Bronchial smooth muscle cell (primary cell): ENCODE data around the gene DYNAP. TPM values are rescaled to one million over a fixed set of nuclear protein-coding genes. Genes with fewer than 3 reads are reported as not detected.

Experiments used
- total RNA-seq: library from RNA; depleted of rRNA; stranded (reverse); fragments of >200 nt; gene quantifications from 2 replicates; pipeline ENCODE4 v1.2.1, GENCODE V29; 2014

The DYNAP gene, protein sequence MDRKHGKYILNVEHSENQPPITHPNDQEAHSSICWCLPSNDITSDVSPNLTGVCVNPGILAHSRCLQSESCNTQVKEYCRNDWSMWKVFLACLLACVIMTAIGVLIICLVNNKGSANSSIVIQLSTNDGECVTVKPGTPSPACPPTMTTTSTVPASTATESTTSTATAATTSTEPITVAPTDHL
- not detected in 2 replicates for total RNA-seq

DNA sequence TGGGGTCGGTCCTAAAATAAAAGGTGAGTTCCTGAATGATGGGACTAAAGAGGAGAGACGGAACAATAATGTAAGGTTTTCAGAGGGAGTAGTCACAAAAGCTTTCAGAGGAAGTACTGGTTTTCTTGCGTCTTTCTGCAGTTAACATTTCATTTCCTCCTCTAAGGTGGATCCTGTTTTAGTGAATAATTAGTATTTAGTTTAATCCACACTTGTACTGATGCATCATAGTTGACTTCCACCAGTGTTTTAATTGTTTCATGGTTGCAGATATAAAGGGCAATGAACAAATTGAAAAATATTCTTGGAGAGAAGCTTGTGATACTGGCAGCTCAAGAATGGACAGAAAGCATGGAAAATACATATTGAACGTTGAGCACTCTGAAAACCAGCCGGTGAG is at the start of gene DYNAP:
Gene DYNAP (plus strand): TSS at position 301 of the 400 bp plus-strand sequence. CDS start 38 bp downstream, at position 339.

Other genes with a start within 250 kb of the DYNAP start
- 0.17 and 0.32 TPM in 2 replicates for gene STARD6, start 233.4 kb upstream of the DYNAP start, total RNA-seq
- gene C18orf54, start 233.3 kb upstream of the DYNAP start, total RNA-seq, result 1.6 and 1.9 TPM in 2 replicates
- gene RAB27B, start 237.2 kb downstream of the DYNAP start, total RNA-seq, result 0.52 and 38.5 TPM in 2 replicates